Osteocyte (in vitro differentiated cells): ENCODE results near the gene ANKRD55. TPM values are rescaled to one million over a fixed set of nuclear protein-coding genes. Genes with fewer than 3 reads are reported as not detected.

Source experiments
- DNase-seq: peaks from one replicate; pipeline ENCODE4 v3.0.0; 2021; ENCODE audit warnings: mixed read lengths; ENCODE audit not compliant: unreplicated experiment; ENCODE audit errors: extremely low spot score
- H3K27ac Mint-ChIP-seq: one replicate; pipeline ENCODE4 v1.8.0; 2021; ENCODE audit warnings: mild to moderate bottlenecking, mixed read lengths; ENCODE audit not compliant: unreplicated experiment
- H3K27me3 Mint-ChIP-seq: one replicate; pipeline ENCODE4 v1.8.0; 2021; ENCODE audit warnings: mixed read lengths; ENCODE audit not compliant: unreplicated experiment
- H3K36me3 Mint-ChIP-seq: one replicate; pipeline ENCODE4 v1.8.0; 2021; ENCODE audit warnings: mixed read lengths; ENCODE audit not compliant: unreplicated experiment
- H3K4me1 Mint-ChIP-seq: one replicate; pipeline ENCODE4 v1.8.0; 2021; ENCODE audit warnings: mixed read lengths; ENCODE audit not compliant: unreplicated experiment
- H3K4me3 Mint-ChIP-seq: one replicate; pipeline ENCODE4 v1.8.0; 2021; ENCODE audit warnings: mild to moderate bottlenecking, moderate library complexity, mixed read lengths; ENCODE audit not compliant: unreplicated experiment
- H3K9me3 Mint-ChIP-seq: one replicate; pipeline ENCODE4 v1.8.0; 2021; ENCODE audit warnings: mixed read lengths; ENCODE audit not compliant: unreplicated experiment
- CTCF ChIP-seq: fragments of 200-600 bp; sonication (generic); IDR thresholded peaks from 2 replicates; pipeline ENCODE4 v1.5.0; 2021; ENCODE audit warnings: antibody characterized with exemption, mild to moderate bottlenecking, moderate library complexity
- total RNA-seq: library from RNA; stranded (reverse); gene quantifications from 2 replicates; pipeline ENCODE4 v1.2.1, GENCODE V29; 2021

ANKRD55 gene
- total RNA-seq, 1 donor from 2014 or later: not detected

GRCh38 chr5:56101180-56101579 is 131.9 kb downstream of the ANKRD55 start:
- Mint-ChIP-seq H3K36me3 (no peaks in the 10 kb centered on the region), H3K27me3 (no peaks in the 10 kb centered on the region), H3K4me1 (peaks cover 27% of the 10 kb centered on the region), H3K9me3 (peaks cover 3% of the 10 kb centered on the region), H3K27ac (no peak overlapping the region), H3K4me3 (no peak overlapping the region)
- no peak for TF ChIP-seq CTCF
- DNase-seq: no peak

GRCh38 chr5:56100439-56101176 is 132.5 kb downstream of the ANKRD55 start:
- no peak for DNase-seq
- H3K27ac Mint-ChIP-seq: peak overlapping the region; percentile 3
- H3K4me3 Mint-ChIP-seq: no peak overlapping the region
- TF ChIP-seq CTCF: no peak
- no peaks in the 10 kb centered on the region for H3K36me3 Mint-ChIP-seq
- no peaks in the 10 kb centered on the region for H3K27me3 Mint-ChIP-seq
- H3K9me3 Mint-ChIP-seq: peaks cover 3% of the 10 kb centered on the region
- peaks cover 27% of the 10 kb centered on the region for H3K4me1 Mint-ChIP-seq

- H3K27me3 Mint-ChIP-seq: no peaks in the 10 kb centered on the region
These were observed 133.8 kb downstream of the ANKRD55 start for GRCh38 chr5:56099346-56099745.

GRCh38 chr5:56097055-56097454 is 136.1 kb downstream of the ANKRD55 start:
- Mint-ChIP-seq H3K36me3 (no peaks in the 10 kb centered on the region), H3K4me1 (peaks cover 27% of the 10 kb centered on the region), H3K27me3 (no peaks in the 10 kb centered on the region), H3K9me3 (peaks cover 3% of the 10 kb centered on the region), H3K4me3 (no peak overlapping the region), H3K27ac (no peak overlapping the region)
- no peak for TF ChIP-seq CTCF
- DNase-seq: no peak

More at GRCh38 chr5:56099346-56099745, 133.8 kb downstream of the ANKRD55 start:
- Mint-ChIP-seq H3K4me3 (no peak overlapping the region), H3K9me3 (peaks cover 3% of the 10 kb centered on the region), H3K36me3 (no peaks in the 10 kb centered on the region), H3K27ac (peak overlapping the region; percentile 80), H3K4me1 (peaks cover 27% of the 10 kb centered on the region)
- no peak for DNase-seq
- no peak for TF ChIP-seq CTCF

GRCh38 chr5:56095579-56096102 is 137.5 kb downstream of the ANKRD55 start:
- Mint-ChIP-seq H3K36me3 (no peaks in the 10 kb centered on the region), H3K4me3 (no peak overlapping the region), H3K27ac (no peak overlapping the region)

More at GRCh38 chr5:56095579-56096102, 137.5 kb downstream of the ANKRD55 start:
- TF ChIP-seq CTCF: no peak
- peaks cover 32% of the 10 kb centered on the region for H3K4me1 Mint-ChIP-seq
- no peaks in the 10 kb centered on the region for H3K27me3 Mint-ChIP-seq
- no peak for DNase-seq
- no peaks in the 10 kb centered on the region for H3K9me3 Mint-ChIP-seq
